Small intestine (tissue), 7 donors: ENCODE measurements around the gene KRT17. TPM values are rescaled to one million over a fixed set of nuclear protein-coding genes. Genes with fewer than 3 reads are reported as not detected.
"Not testable (repeated sequence)": the region's sequence is repeated elsewhere in the genome, so short reads cannot be mapped to it uniquely, and the experiment has no call there.

ENCODE experiments used
- DNase-seq, 2 donors: peaks; one replicate each; pipeline versions ENCODE4 v3.0.0 to v3.0.0-alpha.2; 2013
- FAIRE-seq: peaks from 2 replicates; lab custom pipeline; 2012; peaks lifted over from hg19 to GRCh38; lab: Jason Lieb, UNC
- H3K27ac ChIP-seq, 3 donors: one replicate each; pipeline ENCODE4 v1.5.1; 2013; ENCODE audit warnings: low read length in 2 of 3, mild to moderate bottlenecking in 2 of 3, control low read depth in 1 of 3, inconsistent platforms in 1 of 3, low read depth in 1 of 3, moderate library complexity in 1 of 3
- H3K27me3 ChIP-seq, 3 donors: one replicate each; pipeline ENCODE4 v1.6.1; 2013; ENCODE audit warnings: low read length in 3 of 3, inconsistent platforms in 1 of 3; ENCODE audit not compliant: control insufficient read depth in 3 of 3, insufficient read depth in 3 of 3
- H3K36me3 ChIP-seq, 3 donors: one replicate each; pipeline ENCODE4 v1.6.1; 2013; ENCODE audit warnings: low read length in 3 of 3, inconsistent platforms in 1 of 3, low read depth in 1 of 3, mild to moderate bottlenecking in 1 of 3, moderate library complexity in 1 of 3; ENCODE audit not compliant: control insufficient read depth in 3 of 3, insufficient read depth in 2 of 3
- H3K4me1 ChIP-seq, 3 donors: one replicate each; pipeline ENCODE4 v1.6.1; 2013; ENCODE audit warnings: low read length in 2 of 3, inconsistent platforms in 1 of 3, low read depth in 1 of 3, mild to moderate bottlenecking in 1 of 3, moderate library complexity in 1 of 3; ENCODE audit not compliant: control insufficient read depth in 3 of 3, insufficient read depth in 2 of 3
- H3K4me3 ChIP-seq, 3 donors: one replicate each; pipeline ENCODE4 v1.5.1; 2013; ENCODE audit warnings: low read length in 3 of 3, control low read depth in 1 of 3, inconsistent platforms in 1 of 3, low read depth in 1 of 3, mild to moderate bottlenecking in 1 of 3, moderate library complexity in 1 of 3
- H3K9me3 ChIP-seq, 2 donors: one replicate each; pipeline ENCODE4 v1.6.1; 2013; ENCODE audit warnings: low read depth in 1 of 2, low read length in 1 of 2; ENCODE audit not compliant: control insufficient read depth in 2 of 2, insufficient read depth in 1 of 2
- WGBS, 3 donors: extraction: QIAGEN DNeasy Blood & Tissue Kit; methylation state at CpG; one replicate each; pipeline ENCODE4 v1.1.7; 2013; 5-methylcytosine and 5-hydroxymethylcytosine counted together
- polyA plus RNA-seq, 4 donors: library from polyadenylated mRNA; stranded (reverse) in 3 of 4; unstranded in 1 of 4; fragments of 200-250 nt in 3 of 4; fragments of 120-200 nt in 1 of 4; gene quantifications; one replicate each; pipeline versions ENCODE4 v1.2.1 to v1.2.3, GENCODE V29; 2013
- donor health status: healthy with polysubstance abuse.
- donor health status: control.
- donor health status: control.
- donor health status: Bipolar disorder and iron deficiency.
- donor health status: healthy.

The KRT17 gene
- polyA plus RNA-seq, 4 donors: 0.65 to 2.4 (median 1.8) TPM; not detected in 1

GRCh38 chr17:41622340-41623183 lies 1.8 kb downstream of the KRT17 start:
- not testable (repeated sequence) for H3K4me3 ChIP-seq, FAIRE-seq, DNase-seq, H3K36me3 ChIP-seq, H3K4me1 ChIP-seq, H3K27me3 ChIP-seq, H3K27ac ChIP-seq, H3K9me3 ChIP-seq
- 75 to 80% (median 77%) methylated on average over 19 of the region's 19 CpGs for WGBS, 3 donors

DNA sequence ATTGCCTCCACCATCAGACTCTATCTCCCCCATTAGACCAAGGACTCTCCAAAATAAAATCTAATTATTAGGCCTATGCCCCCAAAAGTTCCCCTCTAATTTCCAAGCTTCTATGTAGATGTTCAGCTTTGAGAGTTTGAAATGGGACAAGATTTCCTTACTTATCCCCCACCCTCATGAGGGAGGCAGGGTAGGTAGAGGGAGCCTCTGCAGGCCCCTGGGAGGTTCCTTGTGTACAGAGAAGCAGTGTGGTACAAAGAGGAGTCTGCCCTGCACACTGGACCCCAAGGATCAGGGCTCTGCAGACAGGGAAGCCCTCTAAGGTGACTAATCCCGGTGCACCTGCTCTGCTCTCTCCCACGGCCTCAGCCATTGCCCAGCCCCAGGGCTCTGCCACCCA lies 2.5 kb downstream of the KRT17 start:
- peaks cover 0 to 7% (median 2%) of the 10 kb centered on the region in 3 donors for H3K27me3 ChIP-seq
- FAIRE-seq (no peak), DNase-seq (no peak)
- no peak overlapping the region for H3K4me3 ChIP-seq
- H3K36me3 ChIP-seq: no peaks in the 10 kb centered on the region
- H3K27ac ChIP-seq: no peak overlapping the region
- no peaks in the 10 kb centered on the region for H3K9me3 ChIP-seq
- H3K4me1 ChIP-seq: no peaks in the 10 kb centered on the region
- WGBS, 3 donors: 26 to 81% (median 52%) methylated on average over 2 of the region's 2 CpGs

- not testable (repeated sequence) for H3K9me3 ChIP-seq, H3K4me1 ChIP-seq, DNase-seq, H3K27me3 ChIP-seq, H3K36me3 ChIP-seq, FAIRE-seq, H3K4me3 ChIP-seq, H3K27ac ChIP-seq
- 90 to 98% (median 91%) methylated on average over 11 of the region's 11 CpGs for WGBS, 3 donors
Measured at GRCh38 chr17:41621435-41621817, 2.9 kb downstream of the KRT17 start.

DNA sequence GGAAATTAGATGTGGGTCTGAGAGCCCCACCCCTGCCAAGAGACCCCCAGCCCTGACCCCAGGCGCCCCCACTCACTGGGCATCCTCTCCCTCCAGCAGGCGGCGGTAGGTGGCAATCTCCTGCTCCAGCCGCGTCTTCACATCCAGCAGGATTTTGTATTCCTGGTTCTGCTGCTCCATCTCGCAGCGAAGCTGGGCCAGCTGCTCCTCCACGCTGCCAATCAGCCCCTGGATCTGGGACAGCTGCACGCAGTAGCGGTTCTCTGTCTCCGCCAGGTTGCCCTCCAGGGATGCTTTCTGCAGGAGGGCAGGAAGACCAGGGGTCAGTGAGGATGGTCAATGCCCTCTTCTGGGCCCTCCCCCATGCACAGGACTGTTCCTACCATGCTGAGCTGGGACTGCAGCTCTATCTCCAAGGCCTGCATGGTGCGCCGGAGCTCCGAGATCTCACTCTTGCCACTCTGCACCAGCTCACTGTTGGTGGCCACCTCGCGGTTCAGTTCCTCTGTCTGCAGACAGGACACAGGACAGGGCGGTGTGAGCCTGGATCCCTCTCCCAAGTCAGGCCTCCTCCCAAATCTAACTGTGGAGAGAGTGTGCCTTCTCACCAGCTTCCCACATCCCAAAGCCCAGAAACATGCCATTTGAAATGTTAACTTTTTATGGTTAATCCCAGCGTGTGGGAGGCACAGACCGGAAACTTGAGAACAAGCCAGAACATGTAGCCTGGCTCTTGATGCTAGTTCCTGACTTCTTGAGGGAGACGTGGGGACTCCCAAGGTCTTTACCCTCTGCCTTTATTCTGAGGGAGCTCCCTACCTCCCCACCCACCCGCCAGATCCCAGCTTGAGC lies 3.6 kb downstream of the KRT17 start:
- DNase-seq (no peak), FAIRE-seq (no peak)
- H3K9me3 ChIP-seq: no peaks in the 10 kb centered on the region
- H3K27me3 ChIP-seq: peaks cover 0 to 9% (median 2%) of the 10 kb centered on the region in 3 donors
- no peaks in the 10 kb centered on the region for H3K4me1 ChIP-seq
- no peaks in the 10 kb centered on the region for H3K36me3 ChIP-seq
- no peak overlapping the region for H3K27ac ChIP-seq
- no peak overlapping the region for H3K4me3 ChIP-seq
- WGBS, 3 donors: 78 to 82% (median 82%) methylated on average over 21 of the region's 21 CpGs

GRCh38 chr17:41619927-41620582 lies 4.3 kb downstream of the KRT17 start:
- not testable (repeated sequence) for H3K4me1 ChIP-seq, H3K27me3 ChIP-seq, FAIRE-seq, H3K27ac ChIP-seq, H3K4me3 ChIP-seq, H3K9me3 ChIP-seq, DNase-seq, H3K36me3 ChIP-seq
- WGBS, 3 donors: 76 to 83% (median 78%) methylated on average over 6 of the region's 6 CpGs

- H3K4me1 ChIP-seq: no peaks in the 10 kb centered on the region
- no peak for DNase-seq
- H3K36me3 ChIP-seq: no peaks in the 10 kb centered on the region
- FAIRE-seq: no peak
- H3K9me3 ChIP-seq: no peaks in the 10 kb centered on the region
- H3K27me3 ChIP-seq: peaks cover 0 to 10% (median 2%) of the 10 kb centered on the region in 3 donors
- WGBS, 3 donors: 70 to 81% (median 79%) methylated on average over 16 to 20 of the region's 20 CpGs
- no peak overlapping the region for H3K4me3 ChIP-seq
- no peak overlapping the region for H3K27ac ChIP-seq
Measured at GRCh38 chr17:41619036-41619926, 5.1 kb downstream of the KRT17 start.

DNA sequence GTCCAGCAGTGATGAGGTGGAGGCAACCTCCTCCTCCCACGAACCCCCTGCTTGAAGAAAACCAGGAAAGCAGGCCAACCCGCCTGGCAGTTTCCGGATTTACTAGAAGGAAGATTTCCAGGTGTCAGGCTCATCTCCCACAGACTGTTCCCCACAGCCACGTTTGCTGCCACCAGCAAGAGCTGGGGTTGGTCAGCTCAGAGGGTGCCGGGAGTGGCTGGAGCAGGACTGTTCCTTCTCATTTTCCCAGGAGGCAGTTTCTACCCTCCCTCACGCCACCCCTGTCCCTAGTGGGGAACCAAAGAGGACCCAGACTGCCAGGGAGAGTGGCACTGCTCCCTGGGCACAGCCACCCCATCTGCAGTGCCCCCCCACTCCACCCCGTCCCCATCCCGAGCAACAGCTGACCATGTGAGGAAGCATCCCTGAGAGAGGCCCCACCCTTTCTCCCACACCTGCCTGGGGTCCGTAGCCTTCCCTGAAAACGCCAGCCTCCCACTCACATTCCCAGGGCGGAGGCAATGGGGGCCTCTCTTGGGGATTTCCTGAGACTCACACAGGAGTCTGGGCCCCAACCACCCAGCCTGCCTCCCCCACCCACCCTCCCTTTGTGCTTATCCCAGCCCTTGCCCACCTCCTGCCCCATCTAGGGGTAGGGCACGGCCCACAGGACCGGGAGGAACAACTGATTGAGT lies 5.9 kb downstream of the KRT17 start:
- Histone ChIP-seq H3K4me3 (no peak overlapping the region), H3K36me3 (no peaks in the 10 kb centered on the region), H3K4me1 (no peaks in the 10 kb centered on the region), H3K9me3 (no peaks in the 10 kb centered on the region), H3K27ac (no peak overlapping the region), H3K27me3 (peaks cover 0 to 10% (median 2%) of the 10 kb centered on the region in 3 donors)
- FAIRE-seq: no peak
- 48 to 60% (median 56%) methylated on average over 12 to 13 of the region's 13 CpGs for WGBS, 3 donors
- no peak for DNase-seq
